GM21717 (cell line): ENCODE data around the gene CMSS1.
"Not testable (repeated sequence)": the region's sequence is repeated elsewhere in the genome, so short reads cannot be mapped to it uniquely, and the experiment has no call there.

Experiments
- ATAC-seq: cut with Tn5 transposase; IDR thresholded peaks from one replicate; pipeline ENCODE4 v1.9.1; 2021; ENCODE audit warnings: mild to moderate bottlenecking, moderate library complexity; ENCODE audit not compliant: unreplicated experiment

CMSS1 gene

GRCh38 chr3:100043271-100043670 lies 225.6 kb downstream of the CMSS1 start:
- no peak for ATAC-seq

DNA sequence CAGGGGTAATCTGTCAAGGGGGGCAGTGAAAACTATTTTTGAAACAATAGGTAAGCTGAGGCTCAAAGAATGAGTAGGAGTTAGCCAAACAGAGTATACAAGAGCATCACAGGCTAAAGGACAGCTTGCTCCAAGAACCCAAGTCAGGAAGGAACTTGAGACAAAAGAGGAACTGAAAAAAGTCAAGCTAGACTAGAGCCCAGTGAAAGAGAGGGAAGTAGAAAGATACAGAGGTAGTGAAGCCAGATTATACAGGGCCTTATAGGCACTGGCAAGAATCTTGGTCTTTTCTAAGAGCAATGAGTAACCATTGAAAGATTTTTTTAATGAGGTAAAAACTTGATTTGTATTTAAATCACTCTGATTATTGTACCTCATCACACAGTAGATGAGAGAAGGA lies 226.7 kb downstream of the CMSS1 start:
- ATAC-seq = peak; percentile 72

DNA sequence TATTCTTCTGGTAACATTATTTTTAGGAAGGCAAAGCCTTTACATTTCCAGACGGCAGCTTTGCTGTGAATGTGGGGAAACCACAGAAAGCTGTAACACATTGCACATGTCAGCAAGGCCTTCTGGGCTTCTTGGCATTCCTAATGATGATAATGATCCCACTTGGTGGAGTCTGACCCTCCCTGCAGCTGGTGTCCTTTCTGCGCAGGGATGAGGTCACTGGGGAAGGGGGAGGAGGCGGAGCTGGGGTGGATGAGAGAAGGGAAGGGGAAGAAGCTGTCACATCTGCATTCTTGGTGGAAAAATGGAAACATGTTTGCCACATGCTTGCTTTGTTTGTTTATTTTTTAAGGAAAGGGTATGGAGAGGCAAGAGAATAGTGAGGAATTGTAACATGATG lies 228.0 kb downstream of the CMSS1 start:
- no peak for ATAC-seq

DNA sequence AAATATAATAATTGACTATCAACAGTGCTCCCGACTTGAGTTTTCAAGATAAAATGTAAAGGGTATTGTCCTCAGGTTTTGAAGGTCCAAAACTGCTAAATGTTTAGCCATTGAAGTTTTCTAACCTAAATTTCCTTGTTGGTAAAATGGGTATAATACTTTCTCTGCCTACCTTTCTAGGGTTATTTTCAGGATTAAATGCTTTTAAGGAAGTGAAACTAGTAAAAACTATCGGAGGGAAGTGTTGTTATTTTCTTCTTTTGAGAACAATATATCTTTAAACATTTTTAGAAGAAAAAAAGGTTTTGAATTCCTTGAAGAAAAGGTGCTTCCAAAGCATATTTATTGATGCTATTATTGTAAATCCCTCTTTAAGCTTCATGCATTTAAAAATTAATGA lies 229.3 kb downstream of the CMSS1 start:
- ATAC-seq = no peak

DNA sequence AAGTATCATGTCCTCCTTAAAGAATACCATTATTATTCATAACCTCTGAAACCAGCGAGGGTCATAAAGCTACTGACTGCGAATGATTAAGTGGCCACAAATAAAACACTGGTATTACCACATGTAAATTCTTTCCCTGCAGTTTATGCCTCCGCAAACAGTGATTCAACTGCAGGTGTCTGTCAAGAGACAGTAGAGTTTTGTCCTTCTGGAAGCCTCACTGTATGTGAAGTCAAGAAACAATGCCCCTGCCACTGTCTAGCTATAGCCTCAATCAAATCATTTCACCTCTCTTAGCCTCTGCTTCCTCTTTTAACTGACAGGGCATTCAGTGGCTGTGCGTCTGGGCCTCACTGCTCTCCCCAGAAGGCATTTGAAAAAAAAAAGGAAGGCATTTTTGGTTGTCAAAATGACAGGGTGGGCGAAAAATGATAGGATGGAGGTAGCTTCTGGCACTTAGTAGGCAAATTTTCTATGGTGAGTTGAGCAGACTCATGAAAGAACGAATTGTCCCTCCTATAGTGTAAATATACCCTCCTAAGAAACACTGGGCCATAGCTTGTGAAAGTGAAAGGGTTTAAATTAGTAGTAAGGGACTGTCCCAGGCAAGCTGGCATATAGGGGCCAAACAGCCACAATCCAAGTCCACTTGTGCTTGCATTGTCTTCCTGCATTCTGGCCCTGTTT lies 229.9 kb downstream of the CMSS1 start:
- ATAC-seq = peak; percentile 79

GRCh38 chr3:100048248-100048647 lies 230.6 kb downstream of the CMSS1 start:
- peak; percentile 2 for ATAC-seq

DNA sequence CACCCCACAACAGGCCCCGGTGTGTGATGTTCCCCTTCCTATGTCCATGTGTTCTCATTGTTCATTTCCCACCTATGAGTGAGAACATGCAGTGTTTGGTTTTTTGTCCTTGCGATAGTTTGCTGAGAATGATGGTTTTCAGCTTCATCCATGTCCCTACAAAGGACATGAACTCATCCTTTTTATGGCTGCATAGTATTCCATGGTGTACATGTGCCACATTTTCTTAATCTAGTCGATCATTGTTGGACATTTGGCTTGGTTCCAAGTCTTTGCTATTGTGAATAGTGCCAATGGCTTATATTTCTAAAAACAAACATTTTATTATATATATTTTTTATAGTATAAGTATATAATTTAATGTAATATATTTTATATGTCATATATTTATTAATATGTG lies 233.9 kb downstream of the CMSS1 start:
- not testable (repeated sequence) for ATAC-seq

DNA sequence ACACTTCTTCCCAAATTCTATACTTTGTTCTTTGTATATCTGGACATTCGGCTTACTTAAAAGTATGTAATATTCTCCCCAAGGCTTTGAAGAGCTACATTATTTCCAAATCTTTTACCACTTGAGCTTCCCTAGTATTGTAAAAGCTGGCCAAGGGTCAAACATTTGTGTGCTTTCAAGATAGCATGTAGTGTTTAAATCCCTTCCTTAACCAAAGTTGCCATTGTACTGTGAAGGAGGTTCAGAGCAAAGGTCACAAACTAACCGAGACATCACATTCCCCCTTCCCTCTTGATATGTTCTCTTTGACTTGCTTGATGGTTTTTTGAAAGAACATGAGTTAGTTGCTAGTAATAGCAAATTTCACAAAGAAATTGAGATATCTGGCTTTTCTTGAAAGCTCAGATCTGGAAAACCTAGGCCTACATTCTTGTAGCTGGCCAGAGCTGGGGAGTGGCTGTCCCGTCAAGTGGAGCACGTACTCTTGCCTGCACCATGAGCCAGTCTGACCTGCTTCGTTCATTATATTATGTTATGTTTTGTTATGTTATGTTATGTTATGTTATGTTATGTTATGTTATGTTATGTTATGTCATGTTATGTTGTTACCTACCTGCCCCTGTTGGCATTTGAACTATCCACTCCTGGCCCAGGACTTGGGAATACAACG lies 236.4 kb downstream of the CMSS1 start:
- no peak for ATAC-seq

- no peak for ATAC-seq
These were observed 240.3 kb downstream of the CMSS1 start for GRCh38 chr3:100057716-100058575.

DNA sequence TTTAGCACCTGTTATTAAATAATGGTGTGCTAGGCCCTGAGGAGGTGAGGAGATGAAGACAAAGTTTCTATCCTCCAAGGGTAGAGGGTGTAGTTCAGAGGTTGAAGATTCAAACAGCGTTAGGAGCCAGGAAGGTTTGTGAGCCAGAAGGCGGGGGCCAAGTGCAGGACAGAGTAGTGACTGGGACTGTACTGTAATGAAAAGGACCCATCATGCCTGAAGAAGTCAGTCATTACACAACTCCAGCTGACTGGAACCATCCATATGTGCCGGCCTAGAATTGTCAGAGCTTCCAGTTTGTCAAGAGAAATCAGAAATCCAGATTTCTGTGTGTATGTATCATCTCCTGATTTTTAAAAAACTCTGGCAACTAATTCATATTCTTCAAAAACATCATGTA lies 241.8 kb downstream of the CMSS1 start:
- ATAC-seq = no peak

- no peak for ATAC-seq
These were observed 243.2 kb downstream of the CMSS1 start for GRCh38 chr3:100060685-100061484.

DNA sequence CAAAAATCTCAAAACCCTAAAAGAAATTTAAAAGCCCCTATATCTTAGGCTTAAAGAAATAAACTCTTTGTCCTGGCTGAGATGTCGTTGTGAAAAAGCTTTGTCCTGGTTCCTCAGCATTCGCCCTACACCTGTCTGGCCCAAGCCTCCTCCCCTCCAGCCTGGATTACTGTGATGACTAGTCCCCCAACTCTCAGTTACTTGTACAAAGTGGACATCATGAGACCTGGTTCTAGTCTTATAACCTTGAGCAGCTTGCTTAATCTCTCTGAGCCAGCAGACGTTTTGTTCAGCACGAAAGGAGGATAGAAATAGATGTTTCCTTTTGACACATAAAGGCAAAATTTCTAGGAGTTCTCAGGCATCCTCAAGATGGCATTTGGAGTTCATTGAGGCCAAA lies 245.0 kb downstream of the CMSS1 start:
- ATAC-seq = no peak

GRCh38 chr3:100063929-100064461 lies 246.3 kb downstream of the CMSS1 start:
- ATAC-seq = no peak

- ATAC-seq = no peak
These were observed 249.9 kb downstream of the CMSS1 start for GRCh38 chr3:100067589-100067988.

DNA sequence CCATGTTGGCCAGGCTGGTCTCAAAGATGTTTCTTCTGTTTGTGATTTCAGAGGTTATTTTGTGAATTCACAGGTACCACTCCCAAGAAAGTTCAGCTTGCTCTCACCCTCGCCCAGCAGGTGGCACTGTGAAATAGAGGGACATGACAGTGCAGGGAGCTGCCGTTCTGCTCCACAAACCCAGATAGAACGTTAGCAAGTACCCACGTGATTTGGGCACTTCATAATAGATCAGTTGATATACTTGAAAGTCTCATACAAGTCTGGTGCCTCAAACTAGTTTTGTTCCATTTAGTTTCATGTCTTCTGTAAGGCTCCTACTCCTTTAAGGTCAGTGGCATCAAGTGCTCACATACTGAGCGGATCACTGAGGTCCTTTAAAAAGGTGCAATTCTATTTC lies 251.2 kb downstream of the CMSS1 start:
- ATAC-seq = no peak

DNA sequence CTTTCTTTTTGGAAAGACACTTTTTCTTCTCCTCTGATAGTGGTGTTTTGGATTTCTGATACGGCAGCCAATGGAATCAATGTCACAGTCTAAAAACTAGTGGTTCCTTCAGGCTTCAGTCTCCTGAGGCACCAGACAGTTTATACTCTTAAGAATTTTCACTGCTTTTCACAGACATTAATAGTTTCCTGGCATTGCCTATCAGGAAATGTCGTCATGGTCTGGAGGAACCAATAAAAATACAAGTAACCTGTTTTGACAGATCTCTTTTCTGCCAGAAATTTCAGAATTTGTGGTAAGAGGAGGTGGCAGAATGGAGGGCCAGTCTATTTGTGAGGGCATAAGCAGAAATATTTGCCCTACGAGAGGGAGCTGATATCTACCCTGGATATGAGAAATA lies 251.8 kb downstream of the CMSS1 start:
- ATAC-seq = no peak

DNA sequence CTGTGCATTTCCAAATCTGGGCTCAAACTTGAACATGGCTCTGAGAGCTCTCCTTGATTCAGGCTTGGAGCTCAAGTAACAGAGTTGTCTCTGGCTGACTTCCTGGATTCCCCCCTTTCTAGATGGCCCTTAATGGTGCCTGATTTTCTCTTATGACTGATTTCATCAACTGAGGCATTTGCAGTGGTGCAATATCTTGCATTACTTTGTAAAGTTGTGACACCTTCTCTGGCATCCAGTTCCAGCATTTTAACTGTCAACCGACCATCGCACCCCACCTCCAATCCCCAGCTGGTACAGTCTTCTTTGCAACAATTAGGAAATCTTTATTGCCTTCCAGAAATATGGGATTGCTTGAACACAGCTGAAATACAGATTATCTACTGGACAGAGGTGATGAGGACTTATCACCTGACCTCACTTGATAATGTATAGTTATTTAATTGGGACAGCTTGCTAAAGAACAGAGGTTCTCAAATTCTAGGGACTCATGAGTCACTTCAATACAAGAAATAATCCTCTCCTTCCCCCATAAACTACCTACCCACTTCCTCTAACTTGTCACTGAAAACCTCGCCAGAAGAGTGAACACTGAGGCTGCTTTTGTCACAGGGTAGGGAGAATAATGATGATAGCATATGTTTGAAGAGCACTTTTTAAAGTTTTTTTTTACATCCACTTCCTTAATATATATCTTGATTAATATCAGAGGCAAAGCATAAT lies 254.8 kb downstream of the CMSS1 start:
- no peak for ATAC-seq

- ATAC-seq = no peak
These were observed 255.5 kb downstream of the CMSS1 start for GRCh38 chr3:100073049-100073713.

DNA sequence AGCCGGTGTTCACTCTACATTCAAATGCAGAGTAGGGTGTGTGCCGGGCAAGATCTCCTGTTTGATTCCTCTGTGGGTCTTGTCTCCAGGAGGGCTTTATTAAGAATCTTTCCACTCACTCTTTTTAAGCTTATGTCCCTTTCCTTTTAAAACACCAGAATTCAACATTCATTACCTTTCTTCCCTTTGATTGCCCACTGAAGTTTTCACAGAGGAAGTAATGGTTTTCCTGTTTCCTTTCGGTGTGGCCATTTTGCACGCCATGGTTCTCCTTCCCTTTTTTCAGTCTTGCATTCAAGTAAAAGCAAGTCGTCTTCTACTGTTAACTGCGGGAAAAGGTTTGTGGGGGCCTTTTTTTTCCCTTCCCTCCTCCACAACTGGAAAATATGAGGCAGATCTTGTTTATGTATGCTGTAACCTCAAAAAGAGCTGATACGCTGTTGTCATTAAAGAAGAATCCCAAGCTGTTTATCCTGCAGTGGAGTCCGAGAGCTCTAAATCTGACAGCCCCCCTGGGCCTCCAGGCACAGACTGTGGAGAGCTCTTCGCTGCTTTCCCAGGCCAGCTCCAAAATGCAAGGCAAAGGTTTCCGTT lies 256.1 kb downstream of the CMSS1 start:
- ATAC-seq = peak; percentile 50
